GM19397 (cell line): ENCODE measurements around the gene CALR3.
"Not testable (repeated sequence)": the region's sequence is repeated elsewhere in the genome, so short reads cannot be mapped to it uniquely, and the experiment has no call there.

Source experiments
- ATAC-seq: cut with Tn5 transposase; IDR thresholded peaks from one replicate; pipeline ENCODE4 v1.9.1; 2021; ENCODE audit warnings: mild to moderate bottlenecking, moderate library complexity; ENCODE audit not compliant: unreplicated experiment

CALR3 gene

DNA sequence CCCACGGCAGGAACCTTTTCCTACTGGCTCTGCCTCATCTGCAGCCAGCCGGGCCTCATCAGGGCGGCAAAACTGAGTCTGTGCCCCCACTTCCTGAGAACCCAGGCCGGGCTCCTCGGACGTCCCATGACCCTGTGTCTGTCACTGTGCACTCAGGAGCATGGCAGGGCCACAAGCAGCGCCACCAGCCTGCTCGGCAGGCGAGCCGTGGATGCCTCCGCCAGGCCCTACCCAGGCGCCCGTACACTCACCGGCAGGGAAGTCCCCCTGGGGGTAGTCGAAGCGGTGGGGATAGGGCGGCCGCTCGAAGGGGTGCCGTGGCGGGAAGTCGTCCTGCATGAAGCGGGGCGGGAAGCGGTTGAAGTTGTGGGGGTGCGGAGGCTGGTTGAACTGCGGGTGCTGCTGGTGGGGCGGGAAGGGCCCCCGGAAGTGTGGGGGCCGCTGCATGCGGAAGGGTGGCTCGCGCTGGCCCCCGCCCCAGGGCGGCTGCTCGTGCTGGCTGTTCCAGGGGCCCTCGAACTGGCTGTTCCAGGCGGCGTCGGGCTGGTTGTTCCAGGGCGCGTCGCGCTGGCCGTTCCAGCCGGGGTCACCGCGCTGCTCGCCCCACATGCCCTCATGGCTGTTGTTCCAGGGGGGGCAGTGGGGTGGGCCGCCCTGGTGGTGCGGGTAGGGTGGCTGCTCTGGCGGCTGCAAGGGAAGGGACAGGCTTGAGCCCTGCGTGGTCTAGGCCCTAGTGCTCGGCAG lies 29.2 kb upstream of the CALR3 start:
- ATAC-seq = no peak

DNA sequence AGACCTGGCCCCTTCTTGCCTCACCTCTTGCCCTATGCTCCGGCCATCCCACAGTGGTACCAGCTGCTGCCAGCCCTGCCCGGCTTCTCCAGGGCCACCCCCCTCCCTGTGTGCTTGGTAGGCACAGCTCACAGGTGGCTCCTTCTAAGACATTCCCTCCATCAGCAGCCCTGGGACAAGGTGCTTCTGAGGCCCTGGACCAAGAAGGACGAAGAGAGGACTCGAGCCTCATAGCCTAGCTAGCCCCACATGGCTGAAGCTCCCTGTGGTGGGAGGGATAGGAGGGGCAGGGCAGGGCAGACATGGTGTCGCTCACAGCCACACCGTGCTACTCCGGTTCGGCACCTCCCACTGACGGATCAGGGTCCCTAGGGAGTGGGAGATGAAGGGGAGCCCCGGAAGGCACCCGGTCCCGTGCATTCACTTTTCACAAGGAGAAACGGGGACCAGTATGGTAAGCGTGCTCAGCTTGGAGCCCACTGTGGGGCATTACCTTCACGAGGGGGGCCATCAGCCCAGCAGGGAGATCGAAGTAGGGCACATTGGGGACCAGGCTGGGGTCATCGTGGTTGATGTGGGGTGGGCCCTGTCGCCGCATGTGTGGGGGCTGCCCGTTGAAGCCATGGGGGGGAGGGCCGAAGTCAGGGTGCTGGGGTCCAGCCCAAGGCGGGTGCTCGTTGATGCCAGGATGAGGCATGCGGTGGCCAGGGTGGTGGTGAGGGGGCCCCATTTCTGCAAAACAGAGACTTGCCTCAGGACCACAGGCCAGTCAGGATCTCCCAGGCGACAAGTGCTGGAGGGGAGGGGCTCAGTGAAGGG lies 26.8 kb upstream of the CALR3 start:
- ATAC-seq = no peak

DNA sequence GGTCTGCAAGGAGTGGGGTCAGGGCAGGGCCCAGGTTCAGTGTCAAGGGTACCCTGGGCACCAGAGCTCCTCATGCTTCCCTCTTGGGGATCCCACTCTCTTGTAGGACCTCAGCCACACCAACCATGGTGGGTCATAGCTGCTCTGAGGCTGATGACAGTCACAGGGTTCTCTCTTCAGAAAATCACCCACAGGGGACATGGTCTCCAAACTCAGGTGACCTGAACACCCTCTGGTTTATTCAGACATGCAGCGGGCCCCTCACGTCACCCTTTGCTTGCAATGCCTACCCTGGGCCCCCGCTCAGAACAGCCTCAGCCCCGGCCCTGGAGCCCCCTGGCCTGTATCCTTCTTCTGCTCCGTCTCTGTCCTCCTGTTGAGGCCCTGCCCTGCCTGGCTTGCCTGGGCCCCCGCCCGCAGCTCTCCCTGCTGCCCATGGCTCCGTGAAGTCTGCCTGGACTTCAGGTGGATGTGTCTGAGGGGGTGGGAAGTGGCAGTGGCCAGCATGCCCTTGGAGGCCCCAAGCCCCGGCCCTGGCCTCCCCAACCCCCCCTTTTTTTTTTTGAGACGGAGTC lies 25.8 kb upstream of the CALR3 start:
- no peak for ATAC-seq

DNA sequence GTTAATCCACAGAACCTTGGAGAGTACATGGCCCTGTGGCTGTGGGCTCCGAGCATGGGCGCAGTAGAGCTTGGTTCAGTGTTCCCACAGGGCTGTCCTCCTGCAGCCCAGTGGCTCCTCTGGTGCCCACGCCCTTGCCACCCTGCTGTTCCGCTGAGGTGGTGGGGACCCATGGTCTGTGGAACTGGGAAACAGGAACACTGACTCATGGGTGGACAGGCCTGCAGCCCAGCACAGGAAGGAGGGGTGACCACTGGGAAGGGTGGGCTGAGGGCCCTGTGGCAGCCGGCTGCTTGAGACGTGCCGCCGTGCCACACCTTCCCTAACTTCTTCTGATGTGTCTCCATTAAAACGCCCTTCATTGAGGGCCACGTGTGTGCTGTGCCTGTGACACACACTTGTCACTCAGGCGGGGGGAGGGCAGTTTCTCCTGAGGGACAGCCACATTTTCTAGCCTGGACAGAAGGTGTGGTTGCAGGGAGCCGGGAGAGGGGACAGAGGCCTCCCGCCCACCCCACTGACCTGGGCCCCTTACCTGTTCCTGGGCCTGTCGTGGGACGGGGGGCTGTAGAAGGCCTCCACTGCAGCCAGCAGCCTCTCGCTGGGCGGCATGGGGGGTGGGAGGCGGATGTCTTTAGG lies 25.1 kb upstream of the CALR3 start:
- no peak for ATAC-seq

DNA sequence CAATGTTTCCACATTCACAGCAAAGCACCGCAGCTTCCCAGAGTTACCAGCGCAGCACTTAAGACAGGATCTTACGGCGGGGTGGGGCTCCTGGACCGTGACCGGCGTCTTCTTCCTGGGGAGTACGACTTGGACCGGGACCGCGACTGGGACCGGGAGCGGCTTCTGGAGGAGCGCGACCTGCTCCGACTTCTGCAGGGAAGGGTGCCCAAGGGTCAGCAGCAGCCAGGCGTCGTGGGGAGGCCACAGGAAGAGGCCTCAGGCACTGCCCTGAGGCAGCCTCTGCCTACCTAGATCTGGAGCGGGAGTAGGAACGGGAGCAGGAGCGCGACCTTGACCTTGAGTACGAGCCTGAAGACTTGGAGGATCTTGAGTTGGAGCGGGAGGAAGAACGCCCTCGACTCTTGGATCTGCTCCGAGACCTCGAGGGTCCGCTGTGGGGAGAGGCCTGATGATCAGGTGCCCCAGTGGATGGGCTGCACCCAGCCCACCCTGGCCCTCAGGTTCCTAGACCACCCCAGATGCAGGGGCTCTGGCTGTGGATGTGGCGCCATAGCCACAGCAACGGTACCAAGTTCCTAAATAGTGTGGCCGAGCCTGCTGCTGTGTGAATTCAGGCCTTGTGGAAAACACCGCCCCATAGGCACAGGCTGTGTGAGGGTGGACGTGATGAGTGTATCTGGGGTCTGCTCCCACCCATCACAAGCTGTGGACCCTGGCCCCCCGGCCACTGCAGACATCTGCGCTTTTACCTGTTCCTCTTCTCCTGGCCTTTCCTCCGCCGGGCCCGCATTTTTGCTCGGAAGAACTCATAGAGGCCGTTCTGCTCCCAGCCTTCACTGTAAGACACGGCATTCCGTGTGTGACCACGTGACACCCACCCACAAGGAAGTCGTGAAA lies 24.4 kb upstream of the CALR3 start:
- no peak for ATAC-seq

DNA sequence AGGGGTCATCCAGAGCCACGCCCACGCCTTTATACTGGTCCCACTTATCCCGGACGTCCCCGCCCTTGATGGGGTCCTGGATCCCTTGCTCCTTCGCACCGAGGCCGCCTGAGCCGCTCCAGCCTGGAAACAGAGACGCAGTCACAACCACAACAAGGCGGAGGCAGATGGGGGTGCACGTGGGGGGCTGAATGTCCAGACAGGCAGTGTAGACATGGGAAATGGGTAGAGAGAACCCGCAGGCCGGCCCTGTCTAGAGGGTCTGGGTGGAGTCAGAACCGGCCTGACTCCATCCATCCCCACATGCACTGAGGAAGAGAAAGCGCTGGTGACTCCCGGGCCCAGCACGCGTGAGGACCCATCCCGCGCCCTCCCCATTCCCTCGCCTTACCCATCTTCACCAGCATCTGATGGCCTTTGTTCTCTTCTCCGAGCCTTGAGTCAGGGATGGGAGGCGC lies 23.3 kb upstream of the CALR3 start:
- ATAC-seq = no peak

DNA sequence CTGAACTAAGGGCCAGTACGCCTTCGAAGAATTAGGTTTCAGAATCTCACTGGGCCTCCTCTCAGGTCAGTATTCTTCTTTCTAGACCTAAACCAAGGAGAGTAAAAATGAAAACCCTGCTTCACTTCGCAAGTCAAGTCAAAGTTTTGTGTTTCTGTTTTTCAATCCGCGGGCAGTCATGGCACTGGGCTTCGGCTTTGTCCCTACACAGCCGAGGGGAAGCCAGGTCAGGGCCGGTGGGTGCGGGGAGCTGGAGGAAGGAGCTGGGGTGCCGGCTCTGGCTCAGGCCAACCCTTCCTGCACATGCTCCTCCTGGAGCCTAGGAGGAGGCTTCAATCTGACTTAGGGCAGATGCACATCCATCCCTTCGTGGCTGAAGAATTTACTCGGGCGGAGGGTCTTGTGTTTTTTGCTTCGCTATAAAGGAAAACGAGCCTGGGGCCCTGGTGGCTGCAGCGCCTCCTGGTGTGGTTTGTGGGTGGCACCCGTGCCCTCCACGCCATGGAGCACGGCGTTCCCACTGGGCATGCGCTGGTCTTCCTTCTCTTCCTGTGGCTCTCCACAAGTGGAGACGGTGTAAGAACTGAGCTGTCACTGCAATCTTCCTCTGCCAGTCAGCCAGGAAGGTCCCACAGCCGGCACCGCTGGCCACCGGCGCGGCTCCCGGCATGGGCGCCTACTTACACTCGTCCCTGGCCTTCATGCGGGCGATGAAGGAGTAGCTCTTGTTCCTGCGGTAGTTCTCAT lies 22.7 kb upstream of the CALR3 start:
- no peak for ATAC-seq

DNA sequence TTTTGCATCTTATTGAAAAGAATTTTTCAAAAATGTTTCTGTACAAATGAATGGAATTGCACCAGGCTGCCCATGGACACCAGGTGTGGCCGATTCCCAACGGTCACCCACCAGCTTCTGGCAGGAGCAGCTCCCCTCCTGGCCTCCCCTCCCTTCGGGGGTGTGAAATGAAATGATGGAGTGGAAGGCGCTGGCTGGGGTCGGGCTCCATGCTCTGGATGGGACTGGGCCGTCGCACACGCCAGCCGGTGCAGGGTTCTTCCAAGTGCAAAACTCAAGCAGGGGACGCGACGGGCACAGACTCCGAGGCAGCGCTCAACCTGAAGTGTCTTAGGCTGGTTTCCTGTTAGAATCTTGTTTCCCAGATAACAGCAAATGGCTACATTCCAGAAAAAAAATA lies 22.1 kb upstream of the CALR3 start:
- no peak for ATAC-seq

DNA sequence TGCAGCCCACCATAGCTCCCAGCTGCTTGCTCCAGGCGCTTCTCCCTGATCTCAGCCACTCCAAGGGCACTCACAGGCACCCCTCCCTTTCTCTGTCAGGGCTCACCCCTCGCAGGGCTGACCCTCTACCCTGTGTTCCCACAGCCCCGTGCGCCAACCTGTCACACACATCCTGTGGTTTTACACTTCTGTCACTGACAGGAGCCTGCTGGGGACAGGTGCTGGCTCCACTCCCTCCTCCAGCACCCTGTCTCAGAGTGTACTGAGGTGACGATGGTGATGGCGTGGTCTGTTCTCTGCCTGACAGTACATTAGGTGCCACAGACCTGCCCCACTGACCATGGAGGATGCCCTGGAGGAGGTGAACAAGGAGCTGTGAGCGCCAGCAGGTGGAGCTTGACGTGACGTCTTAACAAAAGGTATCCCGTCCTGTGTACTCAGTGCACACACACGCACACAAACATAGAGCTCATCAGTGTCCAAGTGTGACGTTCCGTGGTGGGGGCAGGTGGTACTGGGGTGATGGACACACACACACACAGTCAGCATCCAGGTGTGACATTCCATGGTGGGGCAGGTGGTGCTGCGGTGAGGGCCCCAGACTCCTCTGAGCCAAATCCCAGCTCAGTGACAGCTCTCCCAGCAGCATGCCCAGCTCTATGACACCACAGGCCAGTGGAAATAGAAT lies 21.1 kb upstream of the CALR3 start:
- ATAC-seq = no peak

DNA sequence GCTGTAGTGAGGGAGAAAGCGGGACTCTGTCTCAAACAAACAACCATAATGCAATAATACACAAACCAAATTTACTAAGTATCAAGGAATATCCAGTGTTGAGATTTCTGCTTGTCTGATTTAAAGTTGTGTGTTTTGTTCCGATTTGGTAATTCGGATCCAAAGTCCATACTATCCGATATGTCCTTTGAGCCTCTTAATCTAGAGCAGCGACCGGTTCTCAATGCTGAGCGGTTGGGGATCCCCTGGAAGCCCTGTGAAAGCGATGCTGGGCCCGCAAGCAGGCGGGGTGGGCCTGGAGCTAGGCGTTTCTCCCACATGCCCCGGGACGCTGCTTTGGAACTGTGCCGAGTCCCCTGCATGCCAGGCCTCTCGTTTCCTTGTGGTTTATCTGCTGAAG lies 20.4 kb upstream of the CALR3 start:
- ATAC-seq = no peak

DNA sequence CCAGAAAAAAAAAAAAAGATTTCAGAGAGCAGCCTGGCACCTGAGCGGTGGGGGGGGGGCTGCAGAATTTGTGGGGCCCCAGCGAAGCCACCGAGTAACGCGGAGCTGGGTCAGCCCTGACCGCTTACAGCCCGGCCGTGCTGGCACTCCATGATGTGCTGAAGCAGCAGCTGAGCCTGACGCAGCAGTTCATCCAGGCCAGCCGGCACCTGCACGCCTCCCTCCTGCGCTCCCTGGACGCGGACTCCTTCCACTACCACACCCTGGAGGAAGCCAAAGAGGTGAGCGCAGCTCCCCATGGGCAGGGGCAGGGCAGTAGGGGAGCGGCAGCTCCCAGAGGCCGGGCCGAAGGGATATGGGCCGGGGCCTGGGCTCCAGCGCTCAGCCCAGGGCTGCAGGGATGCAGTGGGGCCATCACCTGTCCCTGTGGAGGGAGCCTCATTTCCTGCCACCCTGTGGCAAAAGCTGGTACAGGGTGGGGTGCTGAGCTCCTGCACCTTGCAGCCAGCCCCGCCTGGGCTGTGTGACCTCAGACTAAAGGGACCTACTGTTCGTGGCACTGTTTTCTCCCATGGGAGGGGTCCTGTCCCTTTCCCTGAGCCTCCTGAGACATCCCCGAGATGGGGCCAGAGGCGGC lies 18.5 kb upstream of the CALR3 start:
- no peak for ATAC-seq

DNA sequence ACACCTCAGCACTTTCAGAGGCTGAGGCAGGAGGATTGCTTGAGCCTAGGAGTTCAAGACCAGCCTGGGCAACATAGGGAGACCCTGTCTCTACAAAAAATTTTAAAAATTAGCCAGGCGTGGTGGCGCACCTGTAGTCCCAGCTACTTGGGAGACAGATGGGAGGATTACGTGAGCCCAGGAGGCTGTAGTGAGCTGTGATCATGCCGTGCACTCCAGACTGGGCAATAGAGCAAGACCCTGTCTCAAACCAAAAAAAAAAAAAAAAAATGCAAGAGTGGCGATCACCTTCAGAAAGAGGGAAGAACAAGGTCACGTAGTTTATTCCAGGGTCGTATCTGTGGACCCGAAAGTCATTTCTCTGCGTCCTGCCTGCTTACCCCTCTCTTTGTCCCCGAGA lies 16.6 kb upstream of the CALR3 start:
- ATAC-seq = not testable (repeated sequence)

DNA sequence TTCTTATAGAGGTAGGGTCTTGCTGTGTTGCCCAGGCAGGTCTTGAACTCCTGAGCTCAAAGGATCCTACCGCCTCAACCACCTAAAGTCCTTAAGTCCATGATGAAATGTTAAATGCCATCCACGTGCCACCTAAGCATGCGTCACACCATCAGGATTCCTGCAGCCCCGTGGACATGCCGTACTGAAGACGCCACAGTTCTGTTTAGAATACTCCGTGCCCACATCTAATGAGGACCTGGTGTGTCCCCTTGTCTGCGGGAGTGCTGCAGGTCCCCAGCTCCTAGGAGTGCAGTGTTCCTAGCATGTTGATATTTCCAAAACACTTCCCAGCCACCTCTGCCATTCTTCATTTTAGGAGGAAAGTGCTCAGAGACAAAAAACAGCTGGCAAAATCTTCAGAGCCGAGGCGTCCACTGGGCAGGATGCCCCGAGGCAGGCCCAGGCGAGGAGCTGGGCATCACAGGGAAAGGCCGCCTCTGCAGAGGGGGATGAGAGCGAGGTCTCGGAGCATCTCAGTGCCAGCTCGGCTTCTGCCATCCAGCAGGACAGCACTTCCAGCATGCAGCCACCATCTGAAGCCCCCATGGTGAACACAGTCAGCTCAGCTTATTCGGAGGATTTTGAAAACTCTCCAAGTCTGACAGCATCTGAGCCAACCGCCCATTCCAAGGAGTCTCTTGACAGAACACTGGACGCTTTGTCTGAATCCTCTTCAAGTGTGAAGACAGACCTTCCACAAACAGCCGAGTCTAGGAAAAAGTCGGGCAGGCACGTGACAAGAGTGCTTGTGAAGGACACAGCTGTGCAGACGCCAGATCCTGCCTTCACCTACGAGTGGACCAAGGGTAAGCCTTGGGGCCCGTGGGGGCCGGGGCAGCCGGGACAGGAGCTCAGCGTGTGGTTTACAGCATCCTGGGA lies 13.4 kb upstream of the CALR3 start:
- ATAC-seq = no peak

DNA sequence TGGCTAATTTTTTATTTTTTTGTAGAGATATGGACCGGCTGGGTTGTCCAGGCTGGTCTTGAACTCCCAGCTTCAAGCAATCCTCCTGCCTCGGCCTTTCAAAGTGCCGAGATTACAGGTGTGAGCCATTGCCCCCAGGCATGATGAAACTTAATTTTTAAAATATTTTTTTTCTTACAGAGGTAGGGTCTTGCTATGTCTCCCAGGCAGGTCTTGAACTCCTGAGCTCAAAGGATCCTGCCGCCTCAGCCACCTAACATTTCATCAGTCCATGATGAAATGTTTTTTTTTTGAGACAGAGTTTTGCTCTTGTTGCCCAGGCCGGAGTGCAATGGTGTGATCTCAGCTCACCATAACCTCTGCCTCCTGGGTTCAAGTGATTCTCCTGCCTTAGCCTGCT lies 12.6 kb upstream of the CALR3 start:
- ATAC-seq = no peak

DNA sequence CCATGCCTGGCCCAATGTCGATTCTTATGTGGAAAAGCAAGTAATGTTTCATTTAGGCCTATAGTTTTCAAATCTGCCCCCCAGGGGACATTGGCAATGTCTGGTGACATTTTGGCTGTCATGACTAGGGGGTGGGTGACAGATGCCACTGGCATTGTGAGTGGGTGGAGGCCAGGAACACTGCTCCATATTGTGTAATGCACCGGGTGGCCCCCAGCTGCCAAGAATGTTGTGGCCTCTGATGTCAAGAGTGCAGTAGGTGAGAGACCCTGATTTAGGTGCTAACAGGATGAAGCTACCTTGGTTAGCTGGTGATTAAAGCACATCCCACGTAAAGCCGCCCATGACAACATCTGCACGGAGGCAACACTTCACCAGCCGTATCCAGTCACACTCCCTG lies 11.0 kb upstream of the CALR3 start:
- no peak for ATAC-seq

DNA sequence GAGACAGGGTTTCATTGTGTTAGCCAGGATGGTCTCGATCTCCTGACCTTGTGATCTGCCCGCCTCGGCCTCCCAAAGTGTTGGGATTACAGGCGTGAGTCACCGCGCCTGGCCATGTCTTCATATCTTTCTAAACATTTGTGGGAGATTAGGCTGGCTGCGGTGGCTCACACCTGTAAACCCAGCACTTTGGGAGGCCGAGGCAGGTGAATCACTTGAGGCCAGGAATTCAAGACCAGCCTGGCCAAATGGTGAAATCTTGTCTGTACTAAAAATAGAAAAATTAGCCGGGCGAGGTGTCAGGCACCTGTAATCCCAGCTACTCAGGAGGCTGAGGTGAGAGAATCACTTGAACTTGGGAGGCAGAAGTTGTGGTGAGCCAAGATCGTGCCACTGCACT lies 10.2 kb upstream of the CALR3 start:
- ATAC-seq = not testable (repeated sequence)

DNA sequence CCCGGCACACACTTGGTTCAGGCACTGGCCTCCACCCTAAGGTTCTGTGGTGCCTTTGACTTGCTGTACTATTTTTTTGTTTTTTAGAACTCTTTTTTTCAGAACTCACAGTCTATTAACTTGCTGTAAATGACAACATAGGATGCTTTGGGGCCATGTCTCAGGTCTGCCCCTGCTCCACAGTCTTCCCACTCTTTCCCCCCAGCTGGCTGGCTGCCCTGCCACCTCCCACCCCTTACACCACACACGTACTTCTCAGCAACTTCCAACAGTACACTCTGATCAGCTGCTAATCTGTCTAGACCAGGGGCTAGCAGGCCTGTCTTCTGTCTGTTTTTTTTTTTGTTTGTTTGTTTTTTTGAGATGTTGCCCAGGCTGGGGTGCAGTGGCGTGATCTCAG lies 8.3 kb upstream of the CALR3 start:
- ATAC-seq = no peak

DNA sequence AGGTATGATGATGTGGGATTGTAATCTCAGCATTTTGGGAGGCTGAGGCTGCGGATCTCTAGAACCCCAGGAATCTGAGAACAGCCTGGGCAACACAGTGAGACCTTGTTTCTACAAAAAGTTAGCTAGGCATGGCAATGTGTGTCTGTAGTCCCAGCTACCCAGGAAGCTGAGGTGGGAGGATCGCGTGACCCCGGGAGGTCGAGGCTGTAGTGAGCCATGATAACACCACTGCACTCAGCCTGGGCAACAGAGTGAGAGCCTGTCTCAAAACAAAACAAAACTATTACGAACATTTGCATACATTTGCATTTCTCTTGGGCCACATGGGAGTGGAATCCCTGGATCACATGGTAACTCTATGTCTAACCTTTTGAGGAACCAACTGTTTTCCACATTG lies 1.9 kb upstream of the CALR3 start:
- ATAC-seq = no peak
